RCC 7860 (cell line): Measurements from ENCODE around the gene IL15RA.
"Not testable (repeated sequence)": the region's sequence is repeated elsewhere in the genome, so short reads cannot be mapped to it uniquely, and the experiment has no call there.

Experiments used
- DNase-seq: peaks from one replicate; pipeline ENCODE4 v3.0.0-alpha.2; 2015; ENCODE audit warnings: low spot score
- FAIRE-seq: peaks from 2 replicates; lab custom pipeline; 2012; peaks lifted over from hg19 to GRCh38; lab: Jason Lieb, UNC

IL15RA gene

GRCh38 chr10:5971315-5971832 is 6.0 kb downstream of the IL15RA start:
- FAIRE-seq = no peak

GRCh38 chr10:5970527-5970926 is 6.8 kb downstream of the IL15RA start:
- FAIRE-seq = no peak
- no peak for DNase-seq

More at GRCh38 chr10:5971315-5971832, 6.0 kb downstream of the IL15RA start:
- DNase-seq = no peak

- DNase-seq = no peak
- no peak for FAIRE-seq
Observed at GRCh38 chr10:5970066-5970465, 7.3 kb downstream of the IL15RA start.

GRCh38 chr10:5968681-5969453 is 8.5 kb downstream of the IL15RA start:
- DNase-seq (no peak), FAIRE-seq (peak; percentile 81)

- no peak for FAIRE-seq
Observed at GRCh38 chr10:5968037-5968680, 9.2 kb downstream of the IL15RA start.

DNA sequence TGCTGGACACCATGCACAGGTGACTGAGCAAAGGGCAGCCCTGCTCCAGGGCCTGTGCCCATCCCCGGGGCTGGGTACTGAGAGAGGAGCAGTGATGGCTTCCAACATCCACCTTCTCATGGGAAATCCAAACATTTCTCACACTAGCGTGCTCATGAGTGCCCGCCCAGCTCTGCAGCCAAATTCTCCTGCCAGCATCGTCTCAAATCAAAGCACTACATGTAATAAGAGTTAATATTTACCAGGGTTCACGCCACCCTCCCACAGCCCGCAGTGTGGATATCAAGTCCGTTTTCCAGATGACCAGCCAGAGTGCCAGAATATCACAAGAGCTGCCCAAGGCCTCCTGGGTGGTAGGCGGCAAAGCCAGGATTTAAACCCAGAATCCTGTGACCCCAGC is 12.1 kb downstream of the IL15RA start:
- FAIRE-seq (peak; percentile 85), DNase-seq (peak; percentile 57)

More at GRCh38 chr10:5968037-5968680, 9.2 kb downstream of the IL15RA start:
- no peak for DNase-seq

- FAIRE-seq (no peak), DNase-seq (no peak)
Observed at GRCh38 chr10:5964736-5965135, 12.6 kb downstream of the IL15RA start.

DNA sequence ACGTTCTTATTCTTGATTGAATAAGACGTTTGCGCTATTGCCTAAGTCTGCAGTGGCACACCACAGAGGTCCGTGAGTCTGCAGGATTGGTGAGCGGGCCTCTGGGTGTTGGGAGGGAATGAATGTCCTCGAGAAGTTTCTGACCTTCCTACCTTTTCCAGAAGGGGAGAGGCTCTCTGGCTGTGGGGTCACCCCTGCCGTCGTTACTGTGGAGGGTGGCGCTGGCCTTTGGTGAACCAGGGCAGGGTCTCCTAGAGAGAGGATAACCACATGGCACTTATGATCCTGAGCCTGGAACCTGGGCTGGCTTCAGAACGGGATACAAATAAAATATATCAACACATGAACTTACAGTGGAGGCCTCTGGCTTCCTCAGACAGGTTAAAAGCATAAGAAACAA is 13.8 kb downstream of the IL15RA start:
- DNase-seq = no peak
- no peak for FAIRE-seq

DNA sequence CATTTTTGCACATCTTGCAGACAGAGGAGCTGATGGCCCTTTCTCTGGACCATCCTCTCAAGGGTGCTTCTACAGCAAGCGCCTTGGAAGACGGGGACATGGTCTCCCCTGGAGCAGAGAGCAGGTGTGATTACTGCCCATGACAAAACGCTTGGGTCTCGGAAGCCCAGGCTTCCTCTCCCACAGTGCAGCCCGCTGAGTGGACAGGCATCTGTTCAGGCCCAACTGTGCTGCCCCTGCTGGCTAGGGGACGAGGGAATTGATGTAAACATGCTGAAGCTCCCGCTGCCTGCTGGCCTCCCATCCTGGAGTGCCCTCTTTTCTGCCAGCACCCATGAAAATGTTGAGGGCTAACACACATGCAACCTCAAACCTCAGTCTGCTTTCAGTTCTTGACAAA is 14.3 kb downstream of the IL15RA start:
- no peak for FAIRE-seq

DNA sequence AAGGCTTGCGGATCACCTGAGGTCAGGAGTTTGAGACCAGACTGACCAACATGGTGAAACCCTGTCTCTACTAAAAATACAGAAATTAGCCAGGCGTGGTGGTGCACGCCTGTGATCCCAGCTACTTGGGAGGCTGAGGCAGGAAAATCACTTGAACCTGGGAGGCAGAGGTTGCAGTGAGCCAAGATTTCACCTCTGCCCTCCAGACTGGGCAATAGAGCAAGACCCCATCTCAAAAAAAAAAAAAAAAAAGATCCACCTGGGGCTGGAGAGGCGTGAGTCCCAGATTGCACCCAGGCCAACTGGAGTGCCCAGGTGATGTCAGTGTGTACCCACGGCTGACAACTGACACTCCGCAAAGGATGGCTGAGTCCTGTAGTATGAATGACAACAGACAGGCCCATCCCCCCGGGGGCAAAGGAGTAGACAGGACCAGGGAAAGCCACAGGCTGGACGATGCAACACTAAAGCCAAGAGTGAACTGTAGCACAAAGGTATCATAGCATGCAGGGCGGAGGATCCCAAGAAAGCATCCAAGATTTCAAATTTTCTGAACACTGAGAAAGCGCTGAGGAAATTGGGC is 14.9 kb downstream of the IL15RA start:
- not testable (repeated sequence) for FAIRE-seq, DNase-seq

More for the DNA sequence above, 14.3 kb downstream of the IL15RA start:
- DNase-seq = no peak

DNA sequence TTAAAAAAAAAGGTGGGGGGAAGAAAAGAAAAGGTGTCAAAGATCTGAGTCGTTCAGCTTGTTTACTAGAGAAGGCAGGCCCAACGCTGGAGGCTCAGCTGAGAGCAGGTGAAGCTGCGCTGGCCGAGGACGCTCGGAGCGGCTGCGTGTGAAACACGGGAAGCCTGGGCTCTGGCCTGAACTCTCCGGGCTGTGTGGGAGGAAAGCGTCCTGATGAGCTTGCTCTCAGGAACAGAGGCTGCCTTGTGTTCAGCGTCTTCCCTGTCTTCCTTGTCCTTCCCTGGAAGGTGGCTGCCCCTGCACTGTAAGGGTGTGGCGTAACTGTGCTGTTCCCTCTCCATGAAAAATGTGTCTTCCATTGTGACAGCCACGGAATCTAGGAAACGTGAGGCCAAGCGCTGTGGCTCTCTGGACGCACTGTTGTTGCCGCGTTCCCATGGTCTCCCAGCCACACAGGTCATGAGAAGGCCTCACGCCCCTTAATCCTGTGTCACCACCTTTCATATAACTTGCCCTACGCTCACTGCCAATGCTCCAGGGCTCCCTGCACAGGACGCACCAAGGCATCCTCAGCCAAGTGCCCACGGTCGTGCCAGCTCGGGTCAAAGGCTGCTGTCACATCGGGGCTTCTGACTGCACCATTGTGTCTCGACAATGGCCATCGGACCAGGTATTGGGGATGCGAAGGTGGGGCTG is 15.8 kb downstream of the IL15RA start:
- DNase-seq (no peak), FAIRE-seq (no peak)

DNA sequence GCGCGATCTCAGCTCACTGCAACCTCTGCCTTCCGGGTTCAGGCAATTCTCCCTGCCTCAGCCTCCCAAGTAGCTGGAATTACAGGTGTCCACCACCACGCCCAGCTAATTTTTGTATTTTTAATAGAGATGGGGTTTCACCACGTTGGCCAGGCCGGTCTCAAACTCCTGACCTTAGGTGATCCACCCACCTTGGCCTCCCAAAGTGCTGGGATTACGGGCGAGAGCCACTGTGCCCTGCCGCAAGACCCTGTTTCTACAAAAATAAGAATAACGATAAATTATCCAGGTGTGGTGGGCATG is 16.4 kb downstream of the IL15RA start:
- not testable (repeated sequence) for FAIRE-seq, DNase-seq

- FAIRE-seq (no peak), DNase-seq (no peak)
Observed at GRCh38 chr10:5960070-5960972, 17.0 kb downstream of the IL15RA start.

- DNase-seq (no peak), FAIRE-seq (no peak)
Observed at GRCh38 chr10:5959581-5960069, 17.7 kb downstream of the IL15RA start.

- DNase-seq (no peak), FAIRE-seq (no peak)
Observed at GRCh38 chr10:5959142-5959541, 18.2 kb downstream of the IL15RA start.

DNA sequence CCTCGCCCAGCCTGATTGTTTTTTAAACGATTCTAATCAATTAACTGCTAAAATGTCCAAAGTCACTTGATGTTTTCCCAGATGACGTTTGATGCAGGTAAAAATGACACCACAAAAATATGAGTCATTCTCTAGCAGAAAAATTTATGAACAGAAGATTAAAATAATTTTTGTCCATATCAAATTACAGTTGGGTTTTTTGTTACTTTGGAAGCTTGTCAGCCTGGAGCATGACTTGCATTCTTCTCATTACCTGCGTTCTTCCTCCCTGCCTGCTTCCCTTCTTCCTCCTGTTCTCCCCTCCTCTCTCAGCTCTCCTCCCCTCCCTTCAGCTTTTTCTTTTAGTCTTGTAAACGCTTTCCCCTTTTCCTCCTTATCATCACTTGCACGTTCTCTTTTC is 18.7 kb downstream of the IL15RA start:
- FAIRE-seq = no peak
- DNase-seq = no peak

- DNase-seq = no peak
- FAIRE-seq = no peak
Observed at GRCh38 chr10:5958077-5958476, 19.3 kb downstream of the IL15RA start.

DNA sequence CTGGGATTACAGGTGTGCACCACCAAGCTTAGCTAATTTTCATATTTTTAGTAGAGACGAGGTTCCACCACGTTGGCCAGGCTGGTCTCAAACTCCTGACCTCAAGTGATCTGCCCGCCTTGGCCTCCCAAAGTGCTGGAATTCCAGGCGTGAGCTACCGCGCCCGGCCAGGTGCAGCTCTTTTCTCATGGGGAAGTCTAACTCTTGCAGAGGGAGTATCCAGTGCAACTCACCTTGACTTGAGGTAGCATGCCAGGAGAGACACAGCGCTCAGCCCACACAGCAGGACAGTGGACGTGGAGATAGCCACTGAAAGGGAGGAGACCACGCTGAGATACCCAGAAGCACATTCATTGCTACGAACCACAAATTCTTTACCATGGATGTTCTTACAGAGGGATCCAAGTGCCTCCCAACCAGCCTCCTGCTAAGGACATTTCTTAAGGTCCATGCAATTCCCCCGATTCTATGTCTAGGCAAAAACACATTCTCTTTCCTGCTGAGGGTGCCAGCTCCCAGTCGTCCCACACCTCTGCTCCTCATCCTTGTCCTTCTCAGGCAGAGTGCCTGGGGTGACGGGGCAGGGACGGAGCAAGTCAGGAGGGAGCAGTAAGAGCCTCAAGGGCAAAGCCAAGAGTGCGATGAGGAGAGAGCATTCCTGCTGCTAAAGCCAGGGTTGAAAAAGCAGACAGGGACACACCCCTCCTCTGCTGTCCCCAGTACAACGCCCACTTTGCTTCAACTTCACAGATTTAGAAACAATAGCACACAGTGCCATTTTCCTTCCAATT is 21.0 kb downstream of the IL15RA start:
- no peak for FAIRE-seq
- no peak for DNase-seq

DNA sequence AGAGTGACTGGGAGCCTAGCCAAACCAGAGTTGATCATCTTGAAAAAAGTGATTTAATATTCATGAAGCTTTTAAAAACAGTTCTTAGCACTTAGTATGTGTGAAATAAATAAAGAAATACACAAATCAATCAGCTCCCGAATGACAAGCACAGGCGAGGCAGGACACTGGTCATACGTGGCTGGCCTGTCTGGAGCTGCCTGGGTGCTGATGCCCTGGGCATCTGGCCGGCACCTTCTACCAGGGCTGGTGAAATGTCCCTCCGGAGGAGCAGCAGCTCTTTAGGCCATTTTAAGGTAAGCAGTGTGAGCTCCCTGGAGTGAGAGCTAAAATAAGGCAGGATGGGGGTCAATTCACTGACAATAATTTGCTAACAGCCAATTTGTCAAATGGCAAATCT is 23.7 kb downstream of the IL15RA start:
- DNase-seq (no peak), FAIRE-seq (no peak)
